ENCODE measurements around the gene OTOP1. TPM values are rescaled to one million over a fixed set of nuclear protein-coding genes. Genes with fewer than 3 reads are reported as not detected.
"Not testable (repeated sequence)": the region's sequence is repeated elsewhere in the genome, so short reads cannot be mapped to it uniquely, and the experiment has no call there.

OTOP1 gene
- total RNA-seq, 1 donor from 2014 or later = not detected

GRCh38 chr4:4164532-4165173 is 62.1 kb downstream of the OTOP1 start:
- not testable (repeated sequence) for DNase-seq (ENCODE audit: low read depth in 2 of 2)

GRCh38 chr4:4162186-4162585 is 64.5 kb downstream of the OTOP1 start:
- not testable (repeated sequence) for DNase-seq (ENCODE audit: low read depth in 2 of 2)

GRCh38 chr4:4160956-4161665 is 65.6 kb downstream of the OTOP1 start:
- not testable (repeated sequence) for DNase-seq (ENCODE audit: low read depth in 2 of 2)

GRCh38 chr4:4145622-4146021 is 81.1 kb downstream of the OTOP1 start:
- peak; percentile 0 to 20 for DNase-seq (ENCODE audit: low read depth in 2 of 2)

- not testable (repeated sequence) for DNase-seq (ENCODE audit: low read depth in 2 of 2)
Observed at GRCh38 chr4:4143376-4143775, 83.4 kb downstream of the OTOP1 start.

GRCh38 chr4:4142679-4143078 is 84.0 kb downstream of the OTOP1 start:
- DNase-seq (ENCODE audit: low read depth in 2 of 2) = not testable (repeated sequence)

- not testable (repeated sequence) for DNase-seq (ENCODE audit: low read depth in 2 of 2)
Observed at GRCh38 chr4:4141186-4141585, 85.5 kb downstream of the OTOP1 start.

Other genes with a start within 250 kb of the OTOP1 start
- 15.0 and 16.4 TPM in 2 replicates for gene TMEM128, start 21.3 kb upstream of the OTOP1 start, total RNA-seq
- 8.1 and 9.1 TPM in 2 replicates for gene LYAR, start 63.2 kb upstream of the OTOP1 start, total RNA-seq
- 1.8 and 2.4 TPM in 2 replicates for gene ZBTB49, start 63.3 kb upstream of the OTOP1 start, total RNA-seq
- gene NSG1, start 160.2 kb upstream of the OTOP1 start, total RNA-seq = 0.13 and 0.39 TPM in 2 replicates

Data from dermis microvascular lymphatic vessel endothelial cell (primary cell).